GM11168 (cell line): ENCODE measurements around the gene RAB20.
"Not testable (repeated sequence)": the region's sequence is repeated elsewhere in the genome, so short reads cannot be mapped to it uniquely, and the experiment has no call there.

ENCODE experiments used
- in situ Hi-C: fragments of 300-500 bp; cut with MboI; formaldehyde crosslinking; loops from one replicate; pipeline ENCODE4 v1.12.0; 2022; ENCODE audit warnings: low sequenced_read_pairs; ENCODE audit not compliant: unreplicated experiment

RAB20 gene

GRCh38 chr13:110561344-110562035 is at the start of gene RAB20:
RAB20 (minus strand) TSS chr13:110561722; CDS start chr13:110561519, 203 bp downstream.
- in situ Hi-C loops = no loop called here

- in situ Hi-C loops = no loop called here
Measured at GRCh38 chr13:110610955-110611595, 49.6 kb upstream of the RAB20 start.

GRCh38 chr13:110607675-110608224 is 46.2 kb upstream of the RAB20 start:
- in situ Hi-C loops = no loop called here

GRCh38 chr13:110606281-110606680 is 44.8 kb upstream of the RAB20 start:
- in situ Hi-C loops = not testable (repeated sequence)

GRCh38 chr13:110605132-110605531 is 43.6 kb upstream of the RAB20 start:
- in situ Hi-C loops = no loop called here

GRCh38 chr13:110600980-110601379 is 39.5 kb upstream of the RAB20 start:
- in situ Hi-C loops = no loop called here

- in situ Hi-C loops = no loop called here
Measured at GRCh38 chr13:110600261-110600819, 38.8 kb upstream of the RAB20 start.

GRCh38 chr13:110597041-110597689 is 35.6 kb upstream of the RAB20 start:
- in situ Hi-C loops = loop anchor here (10.0 kb wide), 1 partner anchor 248 kb away; no protein-coding TSS in a partner anchor

- in situ Hi-C loops = loop anchor here (10.0 kb wide), 1 partner anchor 251 kb away; no protein-coding TSS in a partner anchor
Measured at GRCh38 chr13:110593430-110594130, 32.1 kb upstream of the RAB20 start.

- in situ Hi-C loops = loop anchor here (10.0 kb wide), 1 partner anchor 252 kb away; no protein-coding TSS in a partner anchor
Measured at GRCh38 chr13:110592665-110593064, 31.1 kb upstream of the RAB20 start.

- in situ Hi-C loops = loop anchor here (10.0 kb wide), 1 partner anchor 254 kb away; no protein-coding TSS in a partner anchor
Measured at GRCh38 chr13:110590577-110590976, 29.1 kb upstream of the RAB20 start.

GRCh38 chr13:110589793-110590390 is 28.4 kb upstream of the RAB20 start:
- in situ Hi-C loops = loop anchor here (10.0 kb wide), 1 partner anchor 255 kb away; no protein-coding TSS in a partner anchor

- in situ Hi-C loops = no loop called here
Measured at GRCh38 chr13:110583178-110583865, 21.8 kb upstream of the RAB20 start.

- in situ Hi-C loops = no loop called here
Measured at GRCh38 chr13:110582421-110582954, 21.0 kb upstream of the RAB20 start.

GRCh38 chr13:110581506-110582185 is 20.1 kb upstream of the RAB20 start:
- in situ Hi-C loops = no loop called here

- in situ Hi-C loops = no loop called here
Measured at GRCh38 chr13:110580800-110581199, 19.3 kb upstream of the RAB20 start.

GRCh38 chr13:110578363-110578762 is 16.8 kb upstream of the RAB20 start:
- in situ Hi-C loops = no loop called here
